HCT116 (cell line): Measurements from ENCODE around the gene PPP2R5C. TPM values are rescaled to one million over a fixed set of nuclear protein-coding genes. Genes with fewer than 3 reads are reported as not detected.

Experiments used
- ATAC-seq: fragments of 200-7000 bp; cut with Tn5 transposase; 2 replicates; pipeline ENCODE4 v1.9.1; 2020; ENCODE audit warnings: mild to moderate bottlenecking, moderate library complexity
- BruUV-seq: library from RNA; stranded (reverse); fragments of 400-500 nt; replicated peaks from 2 replicates; lab custom pipeline; 2021; lab: Mats Ljungman, UMichigan
- CTCF ChIA-PET: fragments of 300-600 bp; sonication (Branson Sonifier 250); formaldehyde crosslinking; loops from one replicate; lab custom pipeline; 2021; ENCODE audit warnings: antibody characterized with exemption; lab: Charles Lee
- POLR2A ChIA-PET: fragments of 300-600, 350-600 bp; sonication (Branson Sonifier 250); formaldehyde crosslinking; loops from one replicate; lab custom pipeline; 2021; ENCODE audit warnings: antibody characterized with exemption; lab: Charles Lee
- RAD21 ChIA-PET, 2 experiments: fragments of 300-600 bp; sonication (Branson Sonifier 250); formaldehyde crosslinking; loops; one replicate each; lab custom pipeline; 2023; ENCODE audit warnings: low total read pairs in 2 of 2; ENCODE audit not compliant: uncharacterized antibody in 2 of 2, unreplicated experiment in 2 of 2, low non-redundant PET in 1 of 2; lab: Charles Lee
- DNase-seq: peaks from one replicate; pipeline ENCODE4 v3.0.0-alpha.2; 2010; ENCODE audit warnings: low read depth, low spot score
- H2AFZ ChIP-seq: fragments of 200-600 bp; shearing (Covaris generic), sonication (generic); 2 replicates; pipeline ENCODE4 v1.6.1; 2017; ENCODE audit warnings: low read depth, mixed run types, mixed read lengths, antibody characterized with exemption, low read length; ENCODE audit not compliant: poor library complexity, severe bottlenecking
- H3K27ac ChIP-seq: 2 replicates; pipeline ENCODE4 v1.5.1; 2012; ENCODE audit warnings: low read depth, low read length
- H3K27me3 ChIP-seq: fragments of 200-600 bp; sonication (generic); 2 replicates; pipeline ENCODE4 v1.6.1; 2016; ENCODE audit warnings: mixed run types, low read length, mixed read lengths; ENCODE audit not compliant: insufficient read depth
- H3K36me3 ChIP-seq, 2 experiments: fragments of 200-500 bp in 1 of 2; fragments of 200-600 bp in 1 of 2; sonication (Bioruptor generic) in 1 of 2; sonication (generic) in 1 of 2; 2 replicates each; pipeline versions ENCODE4 v1.5.1 to v1.6.1; 2014 to 2016; ENCODE audit warnings: low read length in 2 of 2, inconsistent platforms in 1 of 2, mixed read lengths in 1 of 2, mixed run types in 1 of 2; ENCODE audit not compliant: insufficient read depth in 2 of 2, control insufficient read depth in 1 of 2
- H3K4me1 ChIP-seq, 2 experiments: fragments of 200-600 bp in 1 of 2; sonication (generic) in 1 of 2; 2 replicates each; pipeline versions ENCODE4 v1.5.1 to v1.6.1; 2012 to 2017; ENCODE audit warnings: low read length in 2 of 2, inconsistent platforms in 1 of 2, mild to moderate bottlenecking in 1 of 2, mixed read lengths in 1 of 2, mixed run types in 1 of 2, moderate library complexity in 1 of 2; ENCODE audit not compliant: insufficient read depth in 2 of 2, control insufficient read depth in 1 of 2
- H3K4me2 ChIP-seq: fragments of 200-600 bp; sonication (generic); 2 replicates; pipeline ENCODE4 v1.6.1; 2017; ENCODE audit warnings: mixed run types, low read length, mixed read lengths
- H3K4me3 ChIP-seq, 2 experiments: fragments of 200-600 bp in 1 of 2; sonication (generic) in 1 of 2; replicated peaks in 1 of 2; 2 replicates each; pipeline ENCODE4 v1.5.1; 2011 to 2016; ENCODE audit warnings: low read length in 2 of 2, control low read depth in 1 of 2, low read depth in 1 of 2, mild to moderate bottlenecking in 1 of 2, mixed read lengths in 1 of 2, mixed run types in 1 of 2
- H3K79me2 ChIP-seq: fragments of 200-600 bp; sonication (generic); 2 replicates; pipeline ENCODE4 v1.6.1; 2017; ENCODE audit warnings: mild to moderate bottlenecking, mixed run types, low read length, moderate library complexity, mixed read lengths; ENCODE audit not compliant: insufficient read depth
- H3K9ac ChIP-seq: fragments of 200-600 bp; sonication (generic); 2 replicates; pipeline ENCODE4 v1.6.1; 2016; ENCODE audit warnings: low read length, mixed read lengths
- H3K9me2 ChIP-seq: fragments of 200-600 bp; sonication (generic), shearing (Covaris generic); 2 replicates; pipeline ENCODE4 v1.6.1; 2017; ENCODE audit warnings: mixed run types, mild to moderate bottlenecking, moderate library complexity; ENCODE audit not compliant: insufficient read depth
- H3K9me3 ChIP-seq, 2 experiments: fragments of 200-500 bp in 1 of 2; fragments of 200-600 bp in 1 of 2; sonication (Bioruptor generic) in 1 of 2; sonication (generic) in 1 of 2; 2 replicates each; pipeline ENCODE4 v1.6.1; 2014 to 2017; ENCODE audit warnings: low read length in 2 of 2, mixed read lengths in 2 of 2, inconsistent platforms in 1 of 2, low read depth in 1 of 2, mild to moderate bottlenecking in 1 of 2, mixed run types in 1 of 2, moderate library complexity in 1 of 2; ENCODE audit not compliant: control insufficient read depth in 1 of 2, insufficient read depth in 1 of 2
- H4K20me1 ChIP-seq: fragments of 200-600 bp; sonication (generic), shearing (Covaris generic); 2 replicates; pipeline ENCODE4 v1.6.1; 2017; ENCODE audit warnings: mixed run types, mild to moderate bottlenecking, moderate library complexity; ENCODE audit not compliant: insufficient read depth
- CBX3 ChIP-seq: IDR thresholded peaks from 2 replicates; pipeline ENCODE4 v1.6.1; 2012; ENCODE audit warnings: low read depth
- CEBPB ChIP-seq: IDR thresholded peaks from 2 replicates; pipeline ENCODE4 v1.6.1; 2012; ENCODE audit warnings: low read depth
- ELF1 ChIP-seq: IDR thresholded peaks from 2 replicates; pipeline ENCODE4 v1.6.1; 2012; ENCODE audit warnings: low read depth, borderline replicate concordance
- FOSL1 ChIP-seq: IDR thresholded peaks from 2 replicates; pipeline ENCODE4 v1.6.1; 2012; ENCODE audit warnings: low read depth
- JUND ChIP-seq: IDR thresholded peaks from 2 replicates; pipeline ENCODE4 v1.6.1; 2012
- POLR2AphosphoS5 ChIP-seq: IDR thresholded peaks from 2 replicates; pipeline ENCODE4 v1.6.1; 2011; ENCODE audit warnings: mild to moderate bottlenecking, low read depth, low read length, moderate library complexity
- SIN3A ChIP-seq: IDR thresholded peaks from 2 replicates; pipeline ENCODE4 v1.6.1; 2012; ENCODE audit warnings: low read depth
- SP1 ChIP-seq: IDR thresholded peaks from 2 replicates; pipeline ENCODE4 v1.6.1; 2012; ENCODE audit warnings: low read depth
- SRF ChIP-seq: IDR thresholded peaks from 2 replicates; pipeline ENCODE4 v1.6.1; 2012; ENCODE audit warnings: low read depth
- ZFX ChIP-seq: fragments of 450-650 bp; IDR thresholded peaks from 2 replicates; pipeline ENCODE4 v1.6.1; 2017
- ZNF274 ChIP-seq: fragments of 200-500 bp; sonication (Bioruptor generic); IDR thresholded peaks from 2 replicates; pipeline ENCODE4 v1.6.1; 2014; ENCODE audit warnings: mild to moderate bottlenecking, low read depth, low read length, inconsistent platforms
- intact Hi-C: fragments of 100-400 bp; cut with micrococcal nuclease; formaldehyde crosslinking; loops from 2 replicates; pipeline ENCODE4 v1.10.0; 2022
- total RNA-seq: library from RNA; stranded (reverse); gene quantifications from one replicate; pipeline ENCODE4 v1.2.1, GENCODE V29; 2021; ENCODE audit not compliant: unreplicated experiment
- TF ChIP-seq, protein P1 (sequence below): IDR thresholded peaks from 2 replicates; pipeline ENCODE4 v1.6.1; 2012
- TF ChIP-seq, protein P2 (sequence below): IDR thresholded peaks from 2 replicates; pipeline ENCODE4 v1.6.1; 2011; ENCODE audit warnings: mild to moderate bottlenecking, low read length, moderate library complexity; ENCODE audit not compliant: insufficient replicate concordance; ENCODE audit errors: extremely low read depth
- TF ChIP-seq, protein P3 (sequence below): IDR thresholded peaks from 2 replicates; pipeline ENCODE4 v1.6.1; 2012

Gene PPP2R5C
- total RNA-seq, 1 experiment from 2014 or later = 117 TPM

DNA sequence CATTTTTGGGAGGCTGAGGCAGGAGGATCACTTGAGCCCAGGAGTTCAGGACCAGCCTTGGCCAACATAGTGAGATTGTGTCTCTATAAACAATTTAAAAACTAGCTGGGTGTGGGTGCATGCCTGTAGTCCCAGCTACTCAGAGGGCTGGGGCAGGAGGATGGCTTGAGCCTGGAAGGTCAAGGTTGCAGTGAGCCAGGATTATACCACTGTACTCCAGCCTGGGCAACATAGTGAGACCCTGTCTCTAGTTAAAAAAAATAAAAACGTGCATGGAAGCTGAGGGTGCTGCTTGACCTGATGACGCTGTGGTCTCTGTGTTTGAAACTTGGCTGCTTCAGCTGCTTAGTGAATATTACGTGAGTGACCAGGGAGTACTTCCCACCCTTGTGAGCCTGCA is 89.7 kb downstream of the PPP2R5C start:
- no peak overlapping the region for H3K4me2 ChIP-seq
- BruUV-seq = no TSS peak
- H4K20me1 ChIP-seq = no peaks in the 10 kb centered on the region; the same call in 1 of the 2 replicates
- H3K27ac ChIP-seq = no peak overlapping the region
- ChIA-PET CTCF (no interaction called here), POLR2A (no interaction called here), RAD21 (no interaction called here)
- H3K36me3 ChIP-seq = no peaks in the 10 kb centered on the region
- no peaks in the 10 kb centered on the region for H3K4me1 ChIP-seq
- H2AFZ ChIP-seq = no peak overlapping the region
- H3K9me2 ChIP-seq = no peaks in the 10 kb centered on the region
- peaks cover 81% of the 10 kb centered on the region for H3K79me2 ChIP-seq
- H3K9ac ChIP-seq = no peak overlapping the region
- intact Hi-C loops = no loop called here
- H3K27me3 ChIP-seq = no peaks in the 10 kb centered on the region
- no peak for ATAC-seq
- H3K9me3 ChIP-seq = no peaks in the 10 kb centered on the region
- no peak for DNase-seq
- TF ChIP-seq ELF1 = no peak
- no peak for TF ChIP-seq ZNF274
- TF ChIP-seq, protein P1, sequence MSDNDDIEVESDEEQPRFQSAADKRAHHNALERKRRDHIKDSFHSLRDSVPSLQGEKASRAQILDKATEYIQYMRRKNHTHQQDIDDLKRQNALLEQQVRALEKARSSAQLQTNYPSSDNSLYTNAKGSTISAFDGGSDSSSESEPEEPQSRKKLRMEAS = no peak
- no peak for TF ChIP-seq POLR2AphosphoS5
- no peak for TF ChIP-seq FOSL1
- TF ChIP-seq, protein P2, sequence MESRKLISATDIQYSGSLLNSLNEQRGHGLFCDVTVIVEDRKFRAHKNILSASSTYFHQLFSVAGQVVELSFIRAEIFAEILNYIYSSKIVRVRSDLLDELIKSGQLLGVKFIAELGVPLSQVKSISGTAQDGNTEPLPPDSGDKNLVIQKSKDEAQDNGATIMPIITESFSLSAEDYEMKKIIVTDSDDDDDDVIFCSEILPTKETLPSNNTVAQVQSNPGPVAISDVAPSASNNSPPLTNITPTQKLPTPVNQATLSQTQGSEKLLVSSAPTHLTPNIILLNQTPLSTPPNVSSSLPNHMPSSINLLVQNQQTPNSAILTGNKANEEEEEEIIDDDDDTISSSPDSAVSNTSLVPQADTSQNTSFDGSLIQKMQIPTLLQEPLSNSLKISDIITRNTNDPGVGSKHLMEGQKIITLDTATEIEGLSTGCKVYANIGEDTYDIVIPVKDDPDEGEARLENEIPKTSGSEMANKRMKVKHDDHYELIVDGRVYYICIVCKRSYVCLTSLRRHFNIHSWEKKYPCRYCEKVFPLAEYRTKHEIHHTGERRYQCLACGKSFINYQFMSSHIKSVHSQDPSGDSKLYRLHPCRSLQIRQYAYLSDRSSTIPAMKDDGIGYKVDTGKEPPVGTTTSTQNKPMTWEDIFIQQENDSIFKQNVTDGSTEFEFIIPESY = no peak
- TF ChIP-seq CBX3 = no peak
- TF ChIP-seq JUND = no peak
- TF ChIP-seq SIN3A = no peak
- TF ChIP-seq, protein P3, sequence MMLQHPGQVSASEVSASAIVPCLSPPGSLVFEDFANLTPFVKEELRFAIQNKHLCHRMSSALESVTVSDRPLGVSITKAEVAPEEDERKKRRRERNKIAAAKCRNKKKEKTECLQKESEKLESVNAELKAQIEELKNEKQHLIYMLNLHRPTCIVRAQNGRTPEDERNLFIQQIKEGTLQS = no peak
- TF ChIP-seq SRF = no peak
- TF ChIP-seq CEBPB = no peak
- TF ChIP-seq ZFX = no peak
- TF ChIP-seq SP1 = no peak
- H3K4me3 ChIP-seq = no peak overlapping the region
